Esophagus muscularis mucosa (tissue), 4 donors: Measurements from ENCODE around the gene DUSP6. TPM values are rescaled to one million over a fixed set of nuclear protein-coding genes. Genes with fewer than 3 reads are reported as not detected.
A peak's percentile ranks its signal among the peaks of the same experiment; 100 is the strongest.

Experiments
- DNase-seq: peaks from one replicate; pipeline ENCODE4 v3.0.0-alpha.2; 2017; ENCODE audit errors: extremely low spot score
- H3K27ac ChIP-seq, 4 donors: fragments of 200-600 bp; sonication (generic); replicated peaks in 1 of 4; 1 replicate in 3 of 4; 2 replicates in 1 of 4; pipeline ENCODE4 v1.5.1; 2016 to 2019; ENCODE audit warnings: mild to moderate bottlenecking in 1 of 4
- H3K27me3 ChIP-seq, 4 donors: fragments of 200-600 bp; sonication (generic); one replicate each; pipeline versions ENCODE4 v1.5.1 to v1.6.0; 2016 to 2019
- H3K36me3 ChIP-seq, 4 donors: fragments of 200-600 bp; sonication (generic); one replicate each; pipeline ENCODE4 v1.5.1; 2016 to 2019
- H3K4me1 ChIP-seq, 4 donors: fragments of 200-600 bp; sonication (generic); one replicate each; pipeline ENCODE4 v1.5.1; 2016 to 2019
- H3K4me3 ChIP-seq, 4 donors: fragments of 200-600 bp; sonication (generic); 1 replicate in 2 of 4; 2 replicates in 2 of 4; pipeline ENCODE4 v1.5.1; 2016 to 2019; ENCODE audit warnings: mild to moderate bottlenecking in 4 of 4, moderate library complexity in 1 of 4
- H3K9me3 ChIP-seq, 4 donors: fragments of 200-600 bp; sonication (generic); 1 replicate in 3 of 4; 2 replicates in 1 of 4; pipeline ENCODE4 v1.5.1; 2016 to 2019
- CTCF ChIP-seq, 3 experiments: fragments of 200-600 bp in 2 of 3; fragments of 450-650 bp in 1 of 3; sonication (generic) in 2 of 3; IDR thresholded peaks; one replicate each; pipeline ENCODE4 v1.5.1; 2017 to 2019; ENCODE audit warnings: antibody characterized with exemption in 3 of 3, mild to moderate bottlenecking in 2 of 3, moderate library complexity in 1 of 3
- EP300 ChIP-seq: sonication (generic); formaldehyde crosslinking; IDR thresholded peaks from one replicate; pipeline ENCODE4 v1.6.1; 2017; ENCODE audit warnings: antibody characterized with exemption
- POLR2A ChIP-seq: fragments of 450-650 bp; IDR thresholded peaks from one replicate; pipeline ENCODE4 v1.6.1; 2017; ENCODE audit warnings: antibody characterized with exemption, moderate library complexity, mild to moderate bottlenecking, low read depth
- POLR2AphosphoS5 ChIP-seq, 2 donors: sonication (generic); formaldehyde crosslinking; IDR thresholded peaks; one replicate each; pipeline ENCODE4 v1.6.1; 2017; ENCODE audit warnings: antibody characterized with exemption in 2 of 2
- WGBS: methylation state at CpG from one replicate; pipeline ENCODE4 v1.1.5; 2018; 5-methylcytosine and 5-hydroxymethylcytosine counted together
- intact Hi-C: fragments of 100-400 bp; cut with DNase I; formaldehyde crosslinking; loops from one replicate; pipeline ENCODE4 v1.15.1; 2023
- total RNA-seq, 4 donors: library from RNA; depleted of rRNA; stranded (reverse); fragments of >200 nt; gene quantifications; one replicate each; pipeline versions ENCODE4 v1.1.0 to v1.2.1, GENCODE V29; 2016

DUSP6 gene
- total RNA-seq, 4 donors from 2014 or later: 62.2 to 108 (median 77.4) TPM

- TF ChIP-seq POLR2AphosphoS5 (IDR thresholded peaks at IDR 0.05) (no peak), POLR2A (no peak), CTCF (IDR thresholded peaks at IDR 0.05) (no peak), EP300 (no peak)
- intact Hi-C loops: no loop called here
- WGBS: 78% methylated on average over 9 of the region's 9 CpGs
- H3K27me3 ChIP-seq: no peaks in the 10 kb centered on the region
- no peak overlapping the region for H3K4me3 ChIP-seq
- no peak overlapping the region for H3K27ac ChIP-seq
- H3K9me3 ChIP-seq: peaks cover 0 to 13% (median 2%) of the 10 kb centered on the region in 4 donors
- no peak for DNase-seq
- no peaks in the 10 kb centered on the region for H3K36me3 ChIP-seq
- H3K4me1 ChIP-seq: peaks cover 0 to 20% (median 14%) of the 10 kb centered on the region in 4 donors
These were observed 23.9 kb downstream of the DUSP6 start for GRCh38 chr12:89328151-89329030.

- H3K27me3 ChIP-seq: no peaks in the 10 kb centered on the region
- H3K9me3 ChIP-seq: peaks cover 0 to 13% (median 2%) of the 10 kb centered on the region in 4 donors
- TF ChIP-seq POLR2AphosphoS5 (IDR thresholded peaks at IDR 0.05) (no peak), POLR2A (no peak), CTCF (IDR thresholded peaks at IDR 0.05) (no peak), EP300 (no peak)
- no peaks in the 10 kb centered on the region for H3K36me3 ChIP-seq
- DNase-seq: no peak
- intact Hi-C loops: no loop called here
- 73% methylated on average over 8 of the region's 8 CpGs for WGBS
- H3K4me3 ChIP-seq: no peak overlapping the region
- no peak overlapping the region for H3K27ac ChIP-seq
- H3K4me1 ChIP-seq: peaks cover 0 to 20% (median 13%) of the 10 kb centered on the region in 4 donors
These were observed 24.7 kb downstream of the DUSP6 start for GRCh38 chr12:89327486-89328094.

- intact Hi-C loops: no loop called here
- 71% methylated on average over 9 of the region's 9 CpGs for WGBS
- TF ChIP-seq CTCF (IDR thresholded peaks at IDR 0.05) (no peak), POLR2A (no peak), EP300 (no peak), POLR2AphosphoS5 (IDR thresholded peaks at IDR 0.05) (no peak)
- H3K27ac ChIP-seq: peak overlapping the region in 2 of 4 donors; percentile 5 to 23
- no peak overlapping the region for H3K4me3 ChIP-seq
- H3K36me3 ChIP-seq: no peaks in the 10 kb centered on the region
- peaks cover 0 to 20% (median 13%) of the 10 kb centered on the region in 4 donors for H3K4me1 ChIP-seq
- H3K27me3 ChIP-seq: no peaks in the 10 kb centered on the region
- DNase-seq: no peak
- peaks cover 0 to 12% (median 2%) of the 10 kb centered on the region in 4 donors for H3K9me3 ChIP-seq
These were observed 25.9 kb downstream of the DUSP6 start for GRCh38 chr12:89326239-89327040.

- peaks cover 0 to 20% (median 13%) of the 10 kb centered on the region in 4 donors for H3K4me1 ChIP-seq
- TF ChIP-seq CTCF (IDR thresholded peaks at IDR 0.05) (no peak), POLR2A (no peak), POLR2AphosphoS5 (IDR thresholded peaks at IDR 0.05) (no peak), EP300 (no peak)
- intact Hi-C loops: no loop called here
- H3K27ac ChIP-seq: no peak overlapping the region
- 91% methylated on average over 3 of the region's 3 CpGs for WGBS
- no peak overlapping the region for H3K4me3 ChIP-seq
- peaks cover 0 to 2% (median 0%) of the 10 kb centered on the region in 4 donors for H3K9me3 ChIP-seq
- no peak for DNase-seq
- no peaks in the 10 kb centered on the region for H3K36me3 ChIP-seq
- H3K27me3 ChIP-seq: no peaks in the 10 kb centered on the region
These were observed 26.8 kb downstream of the DUSP6 start for GRCh38 chr12:89325495-89325894.
